Thoracic aorta endothelial cell (primary cell): ENCODE measurements around the gene POTEI. TPM values are rescaled to one million over a fixed set of nuclear protein-coding genes. Genes with fewer than 3 reads are reported as not detected.

Source experiments
- small RNA-seq: library from RNA; depleted of rRNA; stranded (forward); fragments of <200 nt; gene quantifications from one replicate; pipeline ENCODE3, GENCODE V24; 2012
- total RNA-seq: library from RNA; depleted of rRNA; stranded (reverse); fragments of >200 nt; gene quantifications from 2 replicates; pipeline ENCODE4 v1.2.3, GENCODE V29; 2012

Gene POTEI
- total RNA-seq = 0.07 and 0.66 TPM in 2 replicates

DNA sequence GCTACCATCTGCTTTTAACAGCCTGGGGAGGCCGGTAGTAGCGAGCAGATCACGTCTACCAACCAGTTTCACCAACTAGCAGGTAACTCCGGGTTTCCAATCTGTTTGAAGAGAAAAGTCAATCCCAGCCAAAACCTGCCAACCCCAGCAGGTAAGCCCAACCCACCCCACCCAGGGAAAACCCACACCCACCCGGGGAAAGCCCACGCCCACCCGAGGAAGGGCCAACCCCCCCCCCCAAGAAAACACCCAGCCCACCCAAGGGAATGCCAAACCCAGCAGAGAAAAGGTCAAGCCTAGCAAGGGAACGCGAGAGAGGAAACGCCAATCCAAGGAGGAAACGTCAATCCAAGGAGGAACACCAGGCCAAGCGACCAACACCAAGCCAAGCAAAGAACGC, at the start of gene POTEI:
Gene POTEI (minus strand): TSS at position 101 of the 400 bp plus-strand sequence. CDS start 93 bp downstream, at position 8.

DNA sequence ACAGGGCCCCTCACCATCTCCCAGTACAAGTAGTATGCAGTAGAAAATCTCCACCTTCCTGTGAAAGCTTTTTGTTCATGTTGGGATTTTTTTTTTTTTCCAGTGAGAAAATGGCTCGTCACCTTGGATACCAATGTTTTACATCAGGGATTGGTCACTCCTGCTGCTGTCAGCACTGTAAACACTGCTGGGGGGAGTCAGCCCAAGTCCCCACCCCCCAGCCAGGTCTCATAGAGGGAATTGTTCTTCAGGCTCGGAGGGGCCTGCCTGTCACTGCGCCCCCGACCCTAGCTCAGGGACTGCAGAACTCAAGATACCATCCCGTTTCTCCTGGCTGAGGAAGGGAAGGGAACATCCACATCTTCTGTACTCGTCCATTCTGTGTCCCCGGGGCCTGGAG, 11.9 kb upstream of the POTEI start, which contains the start of gene CFC1B:
Gene CFC1B (plus strand): TSS at position 231 of the 400 bp plus-strand sequence. CDS start 263 bp downstream, outside the sequence.

Small RNA genes lying within 50 kb of the gene (small RNA-seq; reads per million reads assigned to genes)
- not detected for gene RF00017
- gene RNU6-473P = not detected

Other genes with a start within 250 kb of the POTEI start
- gene IMP4, start 166.4 kb downstream of the POTEI start, total RNA-seq = 98.8 and 114 TPM in 2 replicates
- gene PTPN18, start 153.3 kb downstream of the POTEI start, total RNA-seq = 23.3 and 48.5 TPM in 2 replicates
- not detected in 2 replicates for gene CFC1B, start 11.9 kb upstream of the POTEI start, total RNA-seq
- not detected in 2 replicates for gene CFC1, start 90.2 kb upstream of the POTEI start, total RNA-seq
- gene POTEJ, start 102.1 kb upstream of the POTEI start, total RNA-seq = not detected in 2 replicates
- gene GPR148, start 219.7 kb upstream of the POTEI start, total RNA-seq = not detected in 2 replicates
- gene AMER3, start 246.2 kb upstream of the POTEI start, total RNA-seq = not detected in 2 replicates